Right lobe of liver (tissue), 6 donors: ENCODE data around the gene ZNF540. TPM values are rescaled to one million over a fixed set of nuclear protein-coding genes. Genes with fewer than 3 reads are reported as not detected.
"Not testable (repeated sequence)": the region's sequence is repeated elsewhere in the genome, so short reads cannot be mapped to it uniquely, and the experiment has no call there.

Experiments
- ATAC-seq, 4 donors: fragments of 200-7000 bp; cut with Tn5 transposase; one replicate each; pipeline ENCODE4 v1.9.1; 2020; ENCODE audit warnings: mild to moderate bottlenecking in 4 of 4, moderate library complexity in 4 of 4
- DNase-seq, 3 donors: peaks; one replicate each; pipeline ENCODE4 v3.0.0-alpha.2; 2020
- H3K27ac ChIP-seq, 3 donors: fragments of 200-600 bp; one replicate each; pipeline ENCODE4 v1.8.0; 2022
- H3K27me3 ChIP-seq, 2 donors: fragments of 200-600 bp; one replicate each; pipeline ENCODE4 v1.8.0; 2022
- H3K36me3 ChIP-seq, 4 donors: fragments of 200-600 bp; sonication (generic) in 1 of 4; one replicate each; pipeline versions ENCODE4 v1.5.1 to v1.8.0; 2017 to 2022; ENCODE audit warnings: control low read depth in 1 of 4
- H3K4me1 ChIP-seq, 4 donors: fragments of 200-600 bp; sonication (generic) in 1 of 4; one replicate each; pipeline versions ENCODE4 v1.5.1 to v1.8.0; 2017 to 2022; ENCODE audit warnings: control low read depth in 1 of 4
- H3K4me3 ChIP-seq, 3 donors: fragments of 200-600 bp; one replicate each; pipeline ENCODE4 v1.8.0; 2022
- H3K9me3 ChIP-seq, 4 donors: fragments of 200-600 bp; sonication (generic) in 1 of 4; one replicate each; pipeline versions ENCODE4 v1.5.1 to v1.8.0; 2017 to 2022; ENCODE audit warnings: control low read depth in 1 of 4
- CTCF ChIP-seq, 4 donors: fragments of 200-600 bp in 3 of 4; fragments of 450-650 bp in 1 of 4; IDR thresholded peaks; one replicate each; pipeline versions ENCODE4 v1.5.1 to v1.8.0; 2016 to 2022; ENCODE audit warnings: antibody characterized with exemption in 4 of 4, mild to moderate bottlenecking in 2 of 4
- POLR2A ChIP-seq: fragments of 450-650 bp; IDR thresholded peaks from one replicate; pipeline ENCODE4 v1.6.1; 2017; ENCODE audit warnings: antibody characterized with exemption, mild to moderate bottlenecking
- WGBS: methylation state at CpG from one replicate; pipeline ENCODE4 v1.1.6; 2018; ENCODE audit warnings: low coverage, low lambda C conversion rate; ENCODE audit not compliant: insufficient coverage; ENCODE audit errors: missing lambda C conversion rate; 5-methylcytosine and 5-hydroxymethylcytosine counted together
- intact Hi-C, 2 donors: fragments of 100-400 bp; cut with DNase I; formaldehyde crosslinking; loops; one replicate each; pipeline versions ENCODE4 v1.11.2 to v1.14.1; 2022
- total RNA-seq, 6 experiments: library from RNA; depleted of rRNA in 2 of 6; stranded (reverse); fragments of >200 nt in 2 of 6; fragmentation: NEBNext Ultra II Directional in 3 of 6; extraction: Animal tissue kit (Norgen Biotek cat#: 25700) in 3 of 6; gene quantifications; one replicate each; pipeline versions ENCODE4 v1.1.0 to v1.2.4, GENCODE V29; 2016 to 2023
- donor health status: DM: no; HTN: yes; CAD: no.
- donor health status: DM: no; HTN: no; CAD: no.
- donor health status: DM: no; HTN: no; CAD: no.
- donor health status: DM: no; HTN: yes; CAD: no.
- donor health status: DM: no; HTN: yes; CAD: no.

Gene ZNF540
- total RNA-seq, 6 experiments from 2014 or later = 0.37 to 2.1 (median 1.1) TPM

GRCh38 chr19:37655689-37656371 lies 61.2 kb downstream of the ZNF540 start:
- peaks cover 0 to 8% (median 0%) of the 10 kb centered on the region in 4 donors for H3K9me3 ChIP-seq
- peak overlapping the region; percentile 79 to 88 (median 83) for H3K27ac ChIP-seq
- intact Hi-C loops = no loop called here
- H3K4me1 ChIP-seq = peaks cover 0 to 18% (median 4%) of the 10 kb centered on the region in 4 donors
- ATAC-seq (peak; percentile 84 to 88 (median 86)), DNase-seq (peak; percentile 86 to 90 (median 89))
- TF ChIP-seq POLR2A (no peak), CTCF (IDR thresholded peaks at IDR 0.05) (no peak)
- 0% methylated on average over 18 of the region's 57 CpGs for WGBS
- H3K4me3 ChIP-seq = peak overlapping the region; percentile 67 to 82 (median 79)
- H3K27me3 ChIP-seq = no peaks in the 10 kb centered on the region
- H3K36me3 ChIP-seq = no peaks in the 10 kb centered on the region

GRCh38 chr19:37657157-37657556 lies 62.5 kb downstream of the ZNF540 start:
- ATAC-seq, intact Hi-C loops, DNase-seq, H3K4me3 ChIP-seq, H3K27me3 ChIP-seq, H3K36me3 ChIP-seq, H3K9me3 ChIP-seq, H3K27ac ChIP-seq: not testable (repeated sequence)
- 96% methylated on average over 5 of the region's 8 CpGs for WGBS
- peaks cover 0 to 18% (median 4%) of the 10 kb centered on the region in 4 donors for H3K4me1 ChIP-seq

Other genes starting within 250 kb of the ZNF540 start
- 1 to 10 TPM; 2.2 to 3.4 (median 2.6) TPM for gene ZNF527, start 223.8 kb upstream of the ZNF540 start, total RNA-seq
- gene ZNF569, start 127.4 kb upstream of the ZNF540 start, total RNA-seq = 1 to 10 TPM; 1.2 to 2.6 (median 1.8) TPM
- gene ZNF570, start 125.5 kb upstream of the ZNF540 start, total RNA-seq = 1 to 10 TPM in 5 of 6 experiments, under 1 TPM in 1; 0.93 to 2.0 (median 1.5) TPM
- gene ZNF793, start 87.9 kb upstream of the ZNF540 start, total RNA-seq = under 1 TPM; 0.18 to 0.80 (median 0.36) TPM
- gene ZNF571, start 84 bp upstream of the ZNF540 start, total RNA-seq = 1 to 10 TPM; 1.2 to 3.0 (median 1.7) TPM
- 1 to 10 TPM; 2.9 to 5.0 (median 4.0) TPM for gene ZFP30, start 60.6 kb downstream of the ZNF540 start, total RNA-seq
- gene ZNF607, start 124.9 kb downstream of the ZNF540 start, total RNA-seq = 1 to 10 TPM in 1 of 6 experiments, under 1 TPM in 5; 0.37 to 1.9 (median 0.79) TPM
- 1 to 10 TPM; 1.9 to 7.1 (median 3.3) TPM for gene ZNF573, start 184.7 kb downstream of the ZNF540 start, total RNA-seq